CD14-positive monocyte (primary cell): ENCODE measurements around the gene FAM184A. TPM values are rescaled to one million over a fixed set of nuclear protein-coding genes. Genes with fewer than 3 reads are reported as not detected.

Experiments used
- DNase-seq, 3 donors: peaks; one replicate each; pipeline ENCODE4 v3.0.0-alpha.2; 2011 to 2022
- H2AFZ ChIP-seq: 2 replicates; pipeline ENCODE4 v1.6.0; 2012; ENCODE audit warnings: mild to moderate bottlenecking, low read depth, low read length, inconsistent platforms; ENCODE audit not compliant: insufficient read depth, poor library complexity, severe bottlenecking
- H3K27ac ChIP-seq, 2 donors: 1 replicate in 1 of 2; 2 replicates in 1 of 2; pipeline ENCODE4 v1.5.1; 2012 to 2013; ENCODE audit warnings: low read length in 2 of 2, control low read depth in 1 of 2, inconsistent platforms in 1 of 2, low read depth in 1 of 2, mild to moderate bottlenecking in 1 of 2
- H3K27me3 ChIP-seq, 2 donors: one replicate each; pipeline versions ENCODE4 v1.6.0 to v1.6.1; 2011 to 2013; ENCODE audit warnings: low read length in 2 of 2; ENCODE audit not compliant: control insufficient read depth in 2 of 2, insufficient read depth in 2 of 2
- H3K36me3 ChIP-seq, 2 donors: replicated peaks in 1 of 2; 1 replicate in 1 of 2; 2 replicates in 1 of 2; pipeline versions ENCODE4 v1.5.1 to v1.6.1; 2012 to 2013; ENCODE audit warnings: low read length in 2 of 2, control low read depth in 1 of 2, inconsistent platforms in 1 of 2, mild to moderate bottlenecking in 1 of 2; ENCODE audit not compliant: insufficient read depth in 2 of 2, control insufficient read depth in 1 of 2
- H3K4me1 ChIP-seq, 2 donors: 1 replicate in 1 of 2; 2 replicates in 1 of 2; pipeline versions ENCODE4 v1.5.1 to v1.6.1; 2012 to 2013; ENCODE audit warnings: low read length in 2 of 2, control low read depth in 1 of 2, inconsistent platforms in 1 of 2, mild to moderate bottlenecking in 1 of 2, moderate library complexity in 1 of 2; ENCODE audit not compliant: insufficient read depth in 2 of 2, control insufficient read depth in 1 of 2
- H3K4me2 ChIP-seq: replicated peaks from 2 replicates; pipeline ENCODE3; 2012; ENCODE audit warnings: low read length, moderate library complexity, mild to moderate bottlenecking; ENCODE audit not compliant: poor library complexity, severe bottlenecking; ENCODE audit errors: extremely low read depth
- H3K4me3 ChIP-seq, 3 experiments: fragments of 200-600 bp in 1 of 3; sonication (generic) in 1 of 3; replicated peaks in 1 of 3; 1 replicate in 2 of 3; 2 replicates in 1 of 3; pipeline ENCODE4 v1.5.1; 2011 to 2013; ENCODE audit warnings: low read length in 3 of 3, mild to moderate bottlenecking in 3 of 3, control low read depth in 2 of 3, low read depth in 2 of 3, inconsistent platforms in 1 of 3, moderate library complexity in 1 of 3
- H3K79me2 ChIP-seq: 2 replicates; pipeline ENCODE4 v1.6.0; 2012; ENCODE audit warnings: mild to moderate bottlenecking, control low read depth, inconsistent platforms, low read length, moderate library complexity; ENCODE audit not compliant: insufficient read depth
- H3K9ac ChIP-seq: 2 replicates; pipeline ENCODE4 v1.6.0; 2017; ENCODE audit warnings: low read length, mild to moderate bottlenecking; ENCODE audit not compliant: insufficient read depth, poor library complexity, severe bottlenecking
- H3K9me3 ChIP-seq, 2 donors: replicated peaks in 1 of 2; 1 replicate in 1 of 2; 2 replicates in 1 of 2; pipeline versions ENCODE4 v1.5.1 to v1.6.1; 2012 to 2013; ENCODE audit warnings: low read length in 2 of 2, control low read depth in 1 of 2; ENCODE audit not compliant: control insufficient read depth in 1 of 2, insufficient read depth in 1 of 2
- H4K20me1 ChIP-seq: 2 replicates; pipeline ENCODE4 v1.6.0; 2012; ENCODE audit warnings: mild to moderate bottlenecking, low read length, control low read depth, moderate library complexity; ENCODE audit not compliant: insufficient read depth
- H3K27ac Mint-ChIP-seq, 7 donors: one replicate each; pipeline ENCODE4 v1.8.0; 2020; ENCODE audit warnings: mild to moderate bottlenecking in 7 of 7, mixed read lengths in 7 of 7, moderate library complexity in 6 of 7, inconsistent platforms in 2 of 7
- H3K27me3 Mint-ChIP-seq, 3 donors: one replicate each; pipeline ENCODE4 v1.8.0; 2021 to 2022; ENCODE audit warnings: low read depth in 3 of 3, mild to moderate bottlenecking in 3 of 3, mixed read lengths in 3 of 3, moderate library complexity in 3 of 3, inconsistent platforms in 1 of 3
- H3K36me3 Mint-ChIP-seq, 2 donors: one replicate each; pipeline ENCODE4 v1.8.0; 2020; ENCODE audit warnings: mixed read lengths in 2 of 2, inconsistent platforms in 1 of 2, mild to moderate bottlenecking in 1 of 2
- H3K4me1 Mint-ChIP-seq: one replicate; pipeline ENCODE4 v1.8.0; 2020; ENCODE audit warnings: mild to moderate bottlenecking, mixed read lengths
- H3K4me3 Mint-ChIP-seq, 2 donors: one replicate each; pipeline ENCODE4 v1.8.0; 2020; ENCODE audit warnings: mild to moderate bottlenecking in 2 of 2, mixed read lengths in 2 of 2, moderate library complexity in 1 of 2
- H3K9me3 Mint-ChIP-seq, 7 donors: one replicate each; pipeline ENCODE4 v1.8.0; 2020 to 2022; ENCODE audit warnings: mixed read lengths in 7 of 7, mild to moderate bottlenecking in 6 of 7, moderate library complexity in 6 of 7, inconsistent platforms in 2 of 7
- WGBS: methylation state at CpG from one replicate; pipeline ENCODE4 v1.1.5; 2013; ENCODE audit warnings: missing lambda C conversion rate; ENCODE audit not compliant: insufficient coverage; 5-methylcytosine and 5-hydroxymethylcytosine counted together
- intact Hi-C, 2 donors: fragments of 100-400 bp; cut with micrococcal nuclease; formaldehyde crosslinking; loops; one replicate each; pipeline versions ENCODE4 v1.15.0 to v1.15.1; 2023
- polyA plus RNA-seq, 3 donors: library from polyadenylated mRNA; depleted of rRNA in 1 of 3; unstranded in 2 of 3; stranded (reverse) in 1 of 3; fragments of 300-500 nt in 2 of 3; fragments of >200 nt in 1 of 3; fragmentation: Illumina TruSeq in 2 of 3; gene quantifications; 1 replicate in 2 of 3; 2 replicates in 1 of 3; pipeline ENCODE4 v1.2.3, GENCODE V29; 2012 to 2021
- TF ChIP-seq, protein P1 (sequence below): fragments of 200-600 bp; IDR thresholded peaks from one replicate; pipeline ENCODE4 v1.8.0; 2022; ENCODE audit warnings: antibody characterized with exemption, mild to moderate bottlenecking

The FAM184A gene
- polyA plus RNA-seq, 3 donors = not detected

DNA sequence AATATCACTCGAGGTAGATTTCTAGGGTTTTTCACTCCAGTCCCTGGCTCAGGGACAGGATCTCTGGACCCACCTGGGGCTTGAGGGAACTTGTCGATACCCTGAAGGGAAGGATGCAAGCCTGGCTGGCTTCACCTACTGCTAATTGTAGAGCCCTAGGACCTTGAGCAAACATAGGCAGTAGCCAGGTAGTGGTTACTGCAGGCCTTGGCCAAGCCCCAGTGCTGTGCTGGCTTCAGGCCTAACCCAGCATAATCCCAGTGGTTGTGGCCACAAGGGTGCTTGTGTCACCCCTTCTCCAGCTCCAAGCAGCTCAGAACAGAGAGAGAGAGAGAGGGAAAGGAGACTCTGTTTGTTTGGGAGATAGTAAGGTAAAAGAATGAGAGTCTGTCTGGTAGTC, 137.7 kb downstream of the FAM184A start:
- TF ChIP-seq, protein P1, sequence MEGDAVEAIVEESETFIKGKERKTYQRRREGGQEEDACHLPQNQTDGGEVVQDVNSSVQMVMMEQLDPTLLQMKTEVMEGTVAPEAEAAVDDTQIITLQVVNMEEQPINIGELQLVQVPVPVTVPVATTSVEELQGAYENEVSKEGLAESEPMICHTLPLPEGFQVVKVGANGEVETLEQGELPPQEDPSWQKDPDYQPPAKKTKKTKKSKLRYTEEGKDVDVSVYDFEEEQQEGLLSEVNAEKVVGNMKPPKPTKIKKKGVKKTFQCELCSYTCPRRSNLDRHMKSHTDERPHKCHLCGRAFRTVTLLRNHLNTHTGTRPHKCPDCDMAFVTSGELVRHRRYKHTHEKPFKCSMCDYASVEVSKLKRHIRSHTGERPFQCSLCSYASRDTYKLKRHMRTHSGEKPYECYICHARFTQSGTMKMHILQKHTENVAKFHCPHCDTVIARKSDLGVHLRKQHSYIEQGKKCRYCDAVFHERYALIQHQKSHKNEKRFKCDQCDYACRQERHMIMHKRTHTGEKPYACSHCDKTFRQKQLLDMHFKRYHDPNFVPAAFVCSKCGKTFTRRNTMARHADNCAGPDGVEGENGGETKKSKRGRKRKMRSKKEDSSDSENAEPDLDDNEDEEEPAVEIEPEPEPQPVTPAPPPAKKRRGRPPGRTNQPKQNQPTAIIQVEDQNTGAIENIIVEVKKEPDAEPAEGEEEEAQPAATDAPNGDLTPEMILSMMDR = no peak
- no peaks in the 10 kb centered on the region for H3K36me3 ChIP-seq
- peaks cover 11% of the 10 kb centered on the region for H3K4me1 Mint-ChIP-seq
- intact Hi-C loops = no loop called here
- H3K4me1 ChIP-seq = peaks cover 0 to 3% of the 10 kb centered on the region in 2 donors
- H3K9me3 ChIP-seq = peaks cover 20% of the 10 kb centered on the region in 2 donors
- peaks cover 10% of the 10 kb centered on the region for H3K79me2 ChIP-seq
- WGBS = 94% methylated on average over 2 of the region's 2 CpGs
- no peak overlapping the region for H3K9ac ChIP-seq
- no peak overlapping the region for H3K27ac Mint-ChIP-seq
- no peak overlapping the region for H3K4me3 ChIP-seq
- no peaks in the 10 kb centered on the region for H3K27me3 ChIP-seq
- H3K4me3 Mint-ChIP-seq = no peak overlapping the region
- DNase-seq = no peak
- H3K27me3 Mint-ChIP-seq = peaks cover 0 to 1% (median 0%) of the 10 kb centered on the region in 3 donors
- H2AFZ ChIP-seq = no peak overlapping the region
- no peaks in the 10 kb centered on the region for H4K20me1 ChIP-seq
- H3K9me3 Mint-ChIP-seq = peaks cover 19 to 57% (median 33%) of the 10 kb centered on the region in 7 donors
- no peak overlapping the region for H3K4me2 ChIP-seq
- H3K36me3 Mint-ChIP-seq = peaks cover 0 to 10% of the 10 kb centered on the region in 2 donors
- H3K27ac ChIP-seq = no peak overlapping the region

DNA sequence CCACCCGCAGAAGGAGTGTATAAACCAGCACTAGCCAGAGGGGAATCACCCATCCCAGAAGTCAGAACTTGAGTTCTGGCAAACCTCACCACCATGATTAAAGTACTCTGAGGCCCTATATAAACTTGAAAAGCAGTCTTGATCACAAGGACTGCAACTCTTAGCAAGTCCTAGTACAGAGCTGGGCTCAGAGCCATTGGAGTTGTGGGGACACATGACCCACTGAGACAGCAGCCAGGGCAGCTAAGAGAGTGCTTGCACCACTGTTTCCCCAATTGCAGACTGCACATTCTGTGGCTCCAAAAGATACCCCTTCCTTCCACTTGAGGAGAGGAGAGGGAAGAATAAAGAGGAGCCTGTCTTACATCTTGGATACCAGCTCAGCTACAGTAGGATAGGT, 138.8 kb downstream of the FAM184A start:
- TF ChIP-seq, protein P1 = no peak

More for the DNA sequence above, 138.8 kb downstream of the FAM184A start:
- Histone ChIP-seq H2AFZ (no peak overlapping the region), H4K20me1 (no peaks in the 10 kb centered on the region), H3K4me2 (no peak overlapping the region), H3K9me3 (peaks cover 9 to 20% of the 10 kb centered on the region in 2 donors), H3K9ac (no peak overlapping the region), H3K79me2 (peaks cover 12% of the 10 kb centered on the region), H3K27ac (no peak overlapping the region), H3K27me3 (no peaks in the 10 kb centered on the region), H3K4me1 (peaks cover 0 to 11% of the 10 kb centered on the region in 2 donors), H3K4me3 (no peak overlapping the region), H3K36me3 (no peaks in the 10 kb centered on the region)
- no peak for DNase-seq
- intact Hi-C loops = no loop called here
- WGBS = 88% methylated on average over 1 of the region's 1 CpG
- Mint-ChIP-seq H3K9me3 (peaks cover 14 to 46% (median 24%) of the 10 kb centered on the region in 7 donors), H3K27me3 (peaks cover 0 to 1% (median 0%) of the 10 kb centered on the region in 3 donors), H3K27ac (no peak overlapping the region), H3K4me1 (peaks cover 18% of the 10 kb centered on the region), H3K4me3 (no peak overlapping the region), H3K36me3 (peaks cover 0 to 10% of the 10 kb centered on the region in 2 donors)
